Peyer's patch (tissue), 4 donors: ENCODE data around the gene ADIPOR2.

Source experiments
- POLR2A ChIP-seq, 2 donors: fragments of 450-650 bp; IDR thresholded peaks; one replicate each; pipeline ENCODE4 v1.5.1; 2017; ENCODE audit warnings: antibody characterized with exemption in 2 of 2, mild to moderate bottlenecking in 2 of 2, moderate library complexity in 2 of 2
- TF ChIP-seq, protein P1 (sequence below), 6 experiments: fragments of 450-650 bp in 4 of 6; fragments of 200-600 bp in 2 of 6; sonication (generic) in 1 of 6; IDR thresholded peaks; one replicate each; pipeline ENCODE4 v1.5.1; 2017 to 2019; ENCODE audit warnings: antibody characterized with exemption in 6 of 6, mild to moderate bottlenecking in 3 of 6, moderate library complexity in 1 of 6

DNA sequence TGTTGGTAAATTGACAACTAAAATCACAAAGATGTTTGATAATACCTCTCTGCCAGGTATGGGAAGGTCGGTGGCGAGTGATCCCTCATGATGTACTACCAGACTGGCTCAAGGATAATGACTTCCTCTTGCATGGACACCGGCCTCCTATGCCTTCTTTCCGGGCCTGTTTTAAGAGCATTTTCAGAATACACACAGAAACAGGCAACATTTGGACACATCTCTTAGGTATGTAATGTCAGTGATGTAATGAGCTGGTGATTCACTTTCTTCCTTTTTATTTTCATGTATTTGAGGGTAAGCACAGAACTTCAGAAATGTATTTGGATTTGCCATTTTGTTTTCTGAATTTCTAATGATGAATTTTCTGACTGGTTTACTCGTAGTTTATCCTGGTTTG lies 86.9 kb downstream of the ADIPOR2 start:
- TF ChIP-seq, protein P1, sequence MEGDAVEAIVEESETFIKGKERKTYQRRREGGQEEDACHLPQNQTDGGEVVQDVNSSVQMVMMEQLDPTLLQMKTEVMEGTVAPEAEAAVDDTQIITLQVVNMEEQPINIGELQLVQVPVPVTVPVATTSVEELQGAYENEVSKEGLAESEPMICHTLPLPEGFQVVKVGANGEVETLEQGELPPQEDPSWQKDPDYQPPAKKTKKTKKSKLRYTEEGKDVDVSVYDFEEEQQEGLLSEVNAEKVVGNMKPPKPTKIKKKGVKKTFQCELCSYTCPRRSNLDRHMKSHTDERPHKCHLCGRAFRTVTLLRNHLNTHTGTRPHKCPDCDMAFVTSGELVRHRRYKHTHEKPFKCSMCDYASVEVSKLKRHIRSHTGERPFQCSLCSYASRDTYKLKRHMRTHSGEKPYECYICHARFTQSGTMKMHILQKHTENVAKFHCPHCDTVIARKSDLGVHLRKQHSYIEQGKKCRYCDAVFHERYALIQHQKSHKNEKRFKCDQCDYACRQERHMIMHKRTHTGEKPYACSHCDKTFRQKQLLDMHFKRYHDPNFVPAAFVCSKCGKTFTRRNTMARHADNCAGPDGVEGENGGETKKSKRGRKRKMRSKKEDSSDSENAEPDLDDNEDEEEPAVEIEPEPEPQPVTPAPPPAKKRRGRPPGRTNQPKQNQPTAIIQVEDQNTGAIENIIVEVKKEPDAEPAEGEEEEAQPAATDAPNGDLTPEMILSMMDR (IDR thresholded peaks at IDR 0.05): no peak
- no peak for TF ChIP-seq POLR2A (IDR thresholded peaks at IDR 0.05)
